ENCODE results near the gene OGFOD3.

OGFOD3 gene

GRCh38 chr17:82403662-82404660 is 14.4 kb downstream of the OGFOD3 start:
- no peak for DNase-seq

DNA sequence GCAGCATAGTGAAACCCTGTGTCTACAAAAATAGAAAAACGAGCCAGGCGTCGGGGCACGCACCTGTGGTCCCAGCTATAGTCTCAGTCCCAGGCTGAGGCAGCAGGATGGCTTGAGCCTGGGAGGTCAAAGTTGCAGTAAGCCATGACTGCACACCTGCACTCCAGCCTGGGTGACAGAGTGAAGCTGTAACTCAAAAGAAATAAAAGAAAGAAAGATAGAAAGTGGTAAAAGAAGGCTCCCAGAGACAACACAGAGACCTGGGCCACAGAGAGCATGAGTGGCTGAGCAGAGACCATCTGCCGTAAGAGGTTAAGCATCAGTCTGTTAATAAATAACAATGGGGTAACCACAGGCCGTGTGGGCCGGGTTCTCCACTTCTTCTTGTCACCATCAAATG is 15.5 kb downstream of the OGFOD3 start:
- no peak for DNase-seq

DNA sequence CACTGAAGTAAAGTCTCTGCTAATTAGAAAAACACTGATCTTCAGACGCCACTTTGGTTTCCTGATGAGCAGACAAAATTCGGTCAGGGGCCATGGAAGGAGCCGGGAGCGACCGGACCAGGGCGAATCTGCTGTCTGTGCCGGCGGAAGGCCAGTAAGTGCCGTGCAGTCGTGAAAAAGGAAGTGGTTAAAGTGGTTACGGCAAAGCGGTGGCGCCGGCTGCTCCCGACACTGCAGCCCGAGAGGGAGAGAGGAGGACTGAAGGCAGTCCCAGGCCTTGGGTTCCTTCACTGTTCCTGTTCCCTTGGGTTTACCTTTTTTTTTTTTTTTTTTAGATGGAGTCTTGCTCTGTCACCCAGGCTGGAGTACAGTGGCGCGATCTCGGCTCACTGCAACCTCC is 17.6 kb downstream of the OGFOD3 start:
- DNase-seq: no peak

GRCh38 chr17:82400206-82400605 is 18.2 kb downstream of the OGFOD3 start:
- DNase-seq: no peak

DNA sequence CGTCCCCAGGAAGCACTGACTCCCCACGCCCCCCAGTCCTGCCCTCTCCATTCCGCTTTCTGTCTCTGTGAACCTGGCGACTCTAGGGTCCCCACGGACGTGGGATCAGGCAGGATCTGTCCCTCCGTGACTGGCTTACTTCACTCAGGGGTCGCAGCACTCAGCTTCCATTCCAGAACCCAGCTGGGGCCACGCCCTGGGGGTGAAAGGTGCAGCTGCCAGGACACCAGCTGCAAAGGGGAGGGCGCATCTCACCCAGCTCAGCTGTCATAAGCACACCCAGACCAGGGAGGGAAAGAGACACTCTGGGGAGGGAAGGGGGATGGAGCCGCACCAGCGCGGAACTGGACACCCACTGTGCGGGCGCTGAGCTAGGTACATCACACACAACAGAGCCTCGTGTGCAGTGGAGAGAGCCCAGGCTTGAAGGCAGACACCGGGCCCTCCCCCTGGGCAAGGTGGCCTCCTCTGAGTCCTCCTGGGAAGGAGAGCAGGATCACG is 18.7 kb downstream of the OGFOD3 start:
- peak; percentile 81 for DNase-seq

DNA sequence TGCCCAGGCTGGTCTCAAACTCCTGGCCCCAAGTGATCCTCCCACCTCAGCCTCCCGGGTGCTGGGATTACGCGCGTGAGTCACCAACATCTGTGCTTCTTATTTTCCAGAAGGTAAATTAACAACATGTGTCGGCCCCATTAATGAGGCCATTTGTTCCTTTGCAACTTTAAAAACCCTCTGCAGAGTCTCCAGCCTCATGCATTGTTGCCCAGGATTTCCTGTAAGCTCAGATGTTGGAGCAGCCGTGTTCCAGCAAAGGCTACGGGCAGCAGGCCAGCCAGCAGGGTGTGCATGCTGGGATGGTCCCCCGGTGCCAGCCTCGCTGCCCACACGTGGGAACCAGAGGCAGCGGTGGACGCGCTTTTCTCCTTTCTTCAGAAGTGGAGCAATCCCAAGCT is 19.3 kb downstream of the OGFOD3 start:
- no peak for DNase-seq

DNA sequence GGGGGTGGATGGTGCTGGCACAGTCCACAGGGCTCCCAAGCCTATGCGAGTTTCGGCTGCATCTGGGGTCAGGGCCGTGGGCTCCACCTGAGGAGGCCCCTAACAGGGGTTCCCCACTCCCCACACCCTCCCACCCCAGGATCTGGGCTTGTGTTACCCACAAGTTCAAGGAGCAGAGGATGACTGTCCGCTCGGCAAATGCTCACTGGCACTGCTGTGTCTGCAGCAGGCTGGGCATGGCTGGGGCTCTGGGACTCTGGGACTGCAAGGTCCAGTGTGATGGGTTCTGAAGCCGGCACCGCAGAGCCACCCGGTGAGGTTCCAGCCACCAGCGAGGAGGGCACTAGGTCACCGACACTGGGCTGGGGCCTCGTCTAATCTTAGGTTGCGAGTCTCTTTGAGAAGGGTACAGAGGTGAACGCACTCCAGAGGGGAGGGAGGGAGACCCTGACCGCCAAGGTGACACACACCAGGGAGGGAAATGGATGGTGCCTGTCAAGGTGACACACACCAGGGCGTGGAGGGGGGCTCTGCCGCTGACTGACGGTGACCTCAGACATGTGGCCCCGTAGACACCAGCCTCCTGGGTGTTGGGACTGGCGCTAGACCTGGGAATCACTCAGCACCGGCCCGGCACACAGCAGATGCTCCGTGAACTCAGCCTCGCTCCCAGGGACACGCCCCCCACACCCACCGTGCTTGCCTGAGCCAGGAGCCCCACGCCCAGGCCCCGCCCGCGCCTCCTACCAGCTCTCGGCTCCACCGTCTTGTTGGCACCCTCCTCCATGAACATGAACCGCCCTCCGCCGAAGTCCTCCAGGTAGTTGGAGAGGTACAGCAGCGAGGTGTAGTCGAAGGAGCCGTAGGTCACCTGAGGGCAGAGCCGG is 20.7 kb downstream of the OGFOD3 start:
- no peak for DNase-seq

- no peak for DNase-seq
Observed at GRCh38 chr17:82396601-82397435, 21.6 kb downstream of the OGFOD3 start.

- no peak for DNase-seq
Observed at GRCh38 chr17:82394278-82394677, 24.1 kb downstream of the OGFOD3 start.

DNA sequence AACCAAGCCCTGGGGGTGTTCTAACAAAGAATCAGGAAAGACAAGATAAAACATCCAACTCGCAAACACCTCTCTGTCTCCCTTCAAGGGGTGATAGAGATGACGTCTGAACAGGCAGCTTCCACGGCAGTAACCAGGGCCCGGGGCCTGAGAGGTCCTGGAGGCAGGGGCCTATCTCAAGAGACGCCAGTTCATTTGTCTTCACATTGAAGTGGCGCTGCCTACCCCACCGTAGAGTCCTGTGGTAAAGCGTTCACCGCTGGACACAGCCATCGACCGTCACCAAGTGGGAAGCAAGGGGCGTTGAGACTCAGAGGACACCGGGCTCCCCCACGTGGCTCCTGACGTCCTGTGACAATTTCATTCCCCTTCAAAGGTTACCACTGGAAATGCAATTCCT is 25.4 kb downstream of the OGFOD3 start:
- no peak for DNase-seq

DNA sequence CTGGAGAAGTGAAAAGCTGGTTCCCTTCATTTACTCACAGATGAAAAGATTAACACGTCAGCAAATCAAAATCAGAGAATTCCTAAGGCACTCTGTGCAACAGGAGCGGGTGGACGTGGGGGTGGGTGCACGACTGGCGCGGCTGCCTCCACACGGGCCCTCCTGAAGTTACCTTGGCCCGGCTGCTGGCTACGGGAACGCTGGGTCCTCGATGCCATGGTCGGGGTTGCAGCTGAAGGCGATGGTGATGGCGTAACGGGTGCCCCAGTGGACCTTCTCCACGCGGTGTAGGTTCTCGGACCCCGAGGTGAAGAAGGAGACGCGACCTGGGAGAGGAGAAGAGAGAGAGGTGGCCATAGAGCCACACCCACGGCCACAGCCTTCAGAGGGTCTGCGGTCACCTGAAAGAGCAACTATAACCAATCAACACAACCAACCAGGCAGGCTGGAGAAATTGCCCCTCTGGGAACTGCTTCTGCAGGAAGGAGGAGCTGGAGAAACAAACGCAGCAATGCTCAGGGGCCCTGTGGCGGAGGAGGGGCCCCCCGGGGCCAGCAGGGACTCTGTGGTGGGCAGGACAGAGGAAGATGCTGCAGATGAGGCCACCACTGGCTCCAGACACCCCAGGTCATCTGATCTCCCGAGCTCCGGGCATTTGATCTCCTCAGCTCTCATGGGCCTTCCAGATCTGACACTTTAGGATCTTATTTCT is 26.0 kb downstream of the OGFOD3 start:
- no peak for DNase-seq

DNA sequence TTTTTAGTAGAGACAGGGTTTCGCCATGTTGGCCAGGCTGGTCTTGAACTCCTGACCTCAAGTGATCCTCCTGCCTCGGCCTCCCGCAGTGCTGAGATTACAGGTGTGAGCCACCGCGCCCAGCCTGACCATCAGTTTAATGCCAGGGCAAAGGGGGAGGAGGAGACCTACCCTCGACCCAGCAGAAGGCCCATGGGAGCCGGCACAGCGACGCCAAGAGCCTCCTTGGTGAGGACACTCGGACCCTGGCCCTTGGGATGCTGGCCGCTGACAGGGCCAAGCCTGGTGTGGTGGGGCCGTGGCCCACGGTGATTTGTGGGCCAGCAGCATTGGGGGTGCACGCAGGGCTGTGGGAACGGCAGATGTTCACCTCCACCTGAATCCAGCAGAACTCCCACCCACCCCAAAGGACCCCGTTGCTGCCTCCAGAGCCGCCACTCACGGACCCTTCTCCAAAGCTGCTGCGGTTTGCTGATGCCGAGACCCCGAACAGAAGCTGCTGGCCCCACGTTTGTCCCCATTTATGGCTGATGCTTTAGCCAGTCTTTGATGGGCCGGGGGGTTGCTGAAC is 26.8 kb downstream of the OGFOD3 start:
- no peak for DNase-seq

DNA sequence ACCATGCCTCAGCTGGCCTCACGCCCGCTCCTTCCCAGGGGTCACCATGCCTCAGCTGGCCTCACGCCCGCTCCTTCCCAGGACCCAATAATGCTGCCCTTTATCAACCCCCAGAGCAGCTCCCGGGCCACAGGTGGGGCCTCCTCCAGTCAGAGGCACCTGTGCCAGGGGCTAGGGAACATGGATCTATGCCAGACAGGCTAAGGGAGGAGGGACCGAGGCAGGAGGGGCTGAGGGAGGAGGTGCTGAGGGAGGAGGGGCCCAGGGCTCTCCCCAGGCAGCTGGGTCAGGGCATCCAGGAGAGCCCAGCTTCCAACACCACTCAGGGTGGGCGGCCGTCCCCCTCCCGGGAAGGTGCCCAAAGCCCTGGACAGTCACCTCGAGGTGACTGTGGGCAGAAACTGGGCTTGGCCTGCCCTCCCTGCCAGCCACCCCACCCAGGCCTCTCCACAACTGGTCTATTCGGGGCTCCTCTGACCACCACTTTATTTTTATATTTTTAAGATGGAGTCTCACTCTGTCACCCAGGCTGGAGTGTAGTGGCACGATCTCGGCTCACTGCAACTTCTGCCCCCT is 27.4 kb downstream of the OGFOD3 start:
- DNase-seq: no peak

DNA sequence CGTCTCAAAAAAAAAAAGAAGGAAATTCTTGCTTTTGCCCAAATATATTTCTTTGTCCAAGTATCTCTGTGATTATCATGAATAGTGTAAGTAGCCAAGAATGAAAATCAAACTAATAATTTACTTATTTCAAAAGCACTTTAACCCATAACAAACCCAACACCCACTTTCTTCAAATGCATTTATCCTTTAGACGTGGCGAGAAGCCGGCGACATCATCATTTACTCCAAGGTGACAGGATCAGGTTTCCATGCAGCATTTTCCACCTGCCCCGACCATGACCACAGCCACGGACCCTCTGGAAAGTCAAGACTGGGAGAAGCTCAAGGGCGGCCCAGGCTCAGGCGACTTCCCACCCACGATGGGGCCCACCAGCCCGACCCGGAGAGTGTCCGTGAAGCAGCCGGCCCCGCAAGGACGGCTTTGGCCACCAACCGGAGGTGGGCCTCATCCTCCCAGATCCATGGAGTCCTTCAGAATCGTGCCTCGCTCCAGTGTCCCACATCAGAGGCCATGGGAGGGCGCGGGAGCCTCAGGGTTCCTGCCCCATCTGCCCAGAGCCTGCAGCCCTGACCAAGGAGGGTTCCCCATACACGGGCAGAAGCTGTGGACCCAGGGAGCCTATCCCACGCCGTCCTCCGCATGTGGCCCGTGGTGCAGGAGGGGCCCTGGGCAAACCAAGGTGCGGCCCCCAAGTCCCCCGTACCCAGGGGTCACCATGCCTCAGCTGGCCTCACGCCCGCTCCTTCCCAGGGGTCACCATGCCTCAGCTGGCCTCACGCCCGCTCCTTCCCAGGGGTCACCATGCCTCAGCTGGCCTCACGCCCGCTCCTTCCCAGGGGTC is 28.1 kb downstream of the OGFOD3 start:
- no peak for DNase-seq

GRCh38 chr17:82389379-82389778 is 29.0 kb downstream of the OGFOD3 start:
- no peak for DNase-seq

DNA sequence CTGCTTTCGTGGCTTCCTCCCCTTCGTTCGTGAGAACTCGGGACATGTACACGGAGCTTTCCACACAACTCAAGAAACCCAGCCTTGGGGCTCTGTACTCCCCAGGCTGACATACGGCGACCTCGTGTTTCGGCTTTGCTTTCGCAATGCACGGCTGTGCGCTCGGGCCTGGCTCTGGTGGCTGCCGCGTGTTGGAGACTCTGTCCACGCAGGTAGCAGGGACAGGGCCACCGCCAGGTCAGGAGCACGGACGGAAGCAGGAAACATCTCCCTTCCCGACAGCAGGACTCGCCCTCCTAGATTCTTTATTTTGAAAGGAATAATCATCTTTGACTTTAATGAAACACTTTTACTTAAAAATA is 29.5 kb downstream of the OGFOD3 start:
- DNase-seq: no peak

DNA sequence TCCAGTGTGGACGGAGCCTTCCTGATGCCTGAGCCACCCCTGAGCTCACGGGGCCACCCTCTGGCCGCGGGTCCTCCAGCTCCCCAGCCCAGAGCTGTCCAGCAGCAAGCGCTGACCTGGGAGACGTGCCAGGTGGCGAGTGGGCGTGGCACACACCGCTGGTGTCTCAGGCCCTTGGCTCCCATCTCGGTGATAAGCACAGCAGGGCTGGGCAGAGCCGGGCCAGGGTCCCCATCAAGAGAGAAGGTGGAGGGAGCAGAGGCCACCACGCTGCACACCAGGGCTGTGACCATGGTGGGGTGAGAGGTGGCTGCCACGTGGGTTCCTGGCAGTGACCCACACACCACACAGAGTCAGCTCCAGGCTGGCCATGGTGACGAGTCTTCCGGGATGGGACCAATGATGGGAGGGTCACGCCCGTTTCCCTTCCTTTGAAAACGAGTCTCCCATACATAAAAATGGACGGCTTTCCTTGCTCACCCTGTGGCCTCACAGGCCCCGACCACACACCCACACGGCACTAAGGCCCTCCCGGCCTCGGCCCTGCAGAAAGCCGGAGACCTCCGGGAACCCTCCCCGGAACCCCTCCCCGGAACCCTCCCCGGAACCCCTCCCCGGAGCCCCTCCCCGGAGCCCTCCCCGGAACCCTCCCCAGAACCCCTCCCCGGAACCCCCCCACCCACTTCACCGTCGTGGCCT is 30.0 kb downstream of the OGFOD3 start:
- no peak for DNase-seq

GRCh38 chr17:82387705-82388106 is 30.7 kb downstream of the OGFOD3 start:
- no peak for DNase-seq

DNA sequence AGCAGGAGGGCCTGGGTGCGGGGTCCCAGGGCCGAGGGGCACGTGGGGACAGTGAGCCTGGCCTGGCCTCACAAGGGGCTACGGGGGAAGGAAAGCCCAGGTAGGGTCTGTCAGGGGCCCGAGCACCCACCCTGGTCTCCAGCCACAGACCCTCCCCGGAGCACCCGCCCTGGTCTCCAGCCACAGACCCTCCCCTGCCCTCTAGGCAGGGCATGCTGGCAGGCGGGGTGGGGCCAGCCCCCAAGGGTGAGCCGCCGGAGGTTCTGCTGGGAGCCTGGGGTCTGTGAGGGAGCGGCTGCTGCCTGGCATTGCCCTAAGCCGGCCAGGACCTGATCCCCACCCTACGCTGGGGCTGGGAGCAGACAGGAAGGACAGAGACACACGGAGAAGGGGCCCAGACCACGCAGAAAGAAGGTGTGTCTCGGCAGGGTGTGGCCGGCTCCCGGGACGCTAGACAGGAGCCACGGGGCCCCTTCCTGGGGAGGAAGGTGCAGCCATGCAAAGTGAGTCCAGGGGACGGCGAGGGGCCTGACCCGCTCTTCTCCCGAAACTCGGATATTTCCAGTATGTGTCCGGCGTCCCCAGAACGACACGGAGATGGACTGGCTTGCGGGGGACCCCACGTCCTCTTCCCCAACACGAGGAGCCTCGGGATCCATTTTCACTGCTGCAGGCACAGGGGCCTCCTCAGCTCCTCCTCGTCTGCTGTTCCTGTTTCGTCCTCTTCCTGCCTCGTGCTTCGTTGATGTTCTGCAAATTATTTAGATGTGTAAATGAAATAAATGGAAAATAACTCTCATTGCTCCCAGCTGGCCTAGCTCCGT is 31.3 kb downstream of the OGFOD3 start:
- DNase-seq: no peak

Data from NCI-H345 (cell line).